GM20000 (cell line): ENCODE measurements around the gene TNNI3K.

Source experiments
- DNase-seq: peaks from one replicate; pipeline ENCODE4 v3.0.0; 2012; ENCODE audit warnings: low spot score
- CTCF ChIP-seq: IDR thresholded peaks from 2 replicates; pipeline ENCODE4 v1.5.1; 2012; ENCODE audit warnings: mild to moderate bottlenecking, control low read depth; ENCODE audit errors: extremely low read depth, missing control alignments

Gene TNNI3K

DNA sequence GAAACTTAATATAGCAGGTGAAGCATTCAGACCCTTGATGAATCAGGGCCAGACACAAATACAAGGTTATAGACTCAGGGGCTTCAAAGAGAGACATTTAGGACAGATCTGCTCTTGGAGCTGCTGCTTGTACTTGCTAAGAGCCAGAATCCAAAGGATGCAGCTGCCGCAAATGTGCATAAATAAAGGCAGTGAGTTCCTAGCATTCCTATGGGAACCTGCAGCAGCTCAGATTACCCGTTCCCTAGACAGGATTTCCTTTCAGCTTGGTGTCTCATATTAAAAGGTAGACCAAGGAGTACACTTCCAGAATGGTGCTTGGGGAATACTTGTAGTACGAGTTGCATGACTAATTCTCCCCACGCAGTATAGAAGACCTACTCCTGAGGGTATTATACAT, 287.0 kb downstream of the TNNI3K start:
- TF ChIP-seq CTCF: no peak
- no peak for DNase-seq

GRCh38 chr1:74523873-74524480, 288.8 kb downstream of the TNNI3K start:
- no peak for DNase-seq
- no peak for TF ChIP-seq CTCF

DNA sequence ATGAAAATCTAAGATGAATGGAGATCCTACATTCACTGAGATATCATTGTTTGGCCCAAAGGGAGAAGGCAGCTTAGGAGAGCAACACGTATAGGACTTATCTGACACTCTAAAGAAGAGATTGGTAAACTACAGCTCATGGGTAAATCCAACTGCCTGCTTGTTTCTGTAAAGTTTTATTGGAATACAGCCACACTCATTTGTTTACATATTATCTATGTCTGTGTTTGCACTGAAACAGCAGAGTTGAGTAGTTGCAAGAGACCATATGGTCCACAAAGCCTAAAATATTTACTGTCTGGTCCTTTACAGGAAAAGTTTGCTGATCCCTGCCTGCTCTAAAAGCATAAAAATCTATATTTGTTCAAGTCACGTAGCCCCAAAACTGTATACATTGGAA, 291.5 kb downstream of the TNNI3K start:
- no peak for DNase-seq
- TF ChIP-seq CTCF: no peak

GRCh38 chr1:74528123-74528522, 292.9 kb downstream of the TNNI3K start:
- DNase-seq: no peak
- no peak for TF ChIP-seq CTCF

GRCh38 chr1:74530892-74531291, 295.7 kb downstream of the TNNI3K start:
- TF ChIP-seq CTCF: no peak
- no peak for DNase-seq

DNA sequence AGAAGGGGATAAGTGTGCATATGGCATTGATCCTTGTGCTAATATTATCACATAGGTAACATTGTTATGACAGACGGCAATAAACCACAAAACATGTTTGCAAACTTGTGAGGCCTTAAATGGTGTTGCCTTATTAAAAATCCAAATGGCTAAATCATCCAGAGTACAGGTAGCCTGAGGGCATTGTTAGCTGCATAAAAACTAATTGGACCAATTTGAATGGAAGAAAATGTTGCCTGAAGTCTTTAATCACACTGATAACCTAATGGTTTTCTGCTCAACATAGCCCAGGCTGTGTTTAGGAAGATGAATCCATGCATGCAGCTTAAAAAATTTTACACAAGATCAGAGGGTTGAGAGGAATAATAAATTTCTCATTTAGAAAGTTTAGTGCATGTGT, 296.6 kb downstream of the TNNI3K start:
- no peak for DNase-seq
- no peak for TF ChIP-seq CTCF

DNA sequence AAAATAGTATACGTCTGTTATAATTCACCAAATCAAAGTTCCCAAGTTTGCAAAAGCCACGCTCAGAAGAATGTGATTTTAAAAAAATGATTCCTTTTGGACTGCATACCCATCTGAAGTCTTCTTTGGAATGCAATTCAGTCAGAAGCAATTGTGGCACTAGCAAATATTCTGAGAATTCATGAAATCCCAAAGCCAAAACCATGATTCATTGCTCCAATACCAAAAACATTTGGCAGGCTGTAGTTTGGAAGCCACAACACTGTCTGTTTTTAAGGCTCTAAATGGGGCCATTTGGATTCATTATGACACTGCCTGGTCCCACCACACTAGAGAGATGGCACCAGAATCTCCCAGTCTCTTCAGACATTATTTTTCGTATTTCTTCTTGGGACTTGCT, 299.1 kb downstream of the TNNI3K start:
- no peak for TF ChIP-seq CTCF
- DNase-seq: no peak
